AG09309 (cell line): Measurements from ENCODE around the gene VPS13C.
A peak's percentile ranks its signal among the peaks of the same experiment; 100 is the strongest.

Source experiments
- DNase-seq: peaks from one replicate; pipeline ENCODE4 v3.0.0-alpha.2; 2010; ENCODE audit warnings: low read depth
- H3K4me3 ChIP-seq: 2 replicates; pipeline ENCODE4 v1.5.1; 2011; ENCODE audit warnings: mild to moderate bottlenecking, low read depth, low read length, moderate library complexity; ENCODE audit not compliant: control insufficient read depth
- TF ChIP-seq, protein P1 (sequence below): IDR thresholded peaks from 2 replicates; pipeline ENCODE4 v1.5.1; 2011; ENCODE audit warnings: mild to moderate bottlenecking, low read depth, low read length, inconsistent platforms; ENCODE audit not compliant: insufficient read depth, control insufficient read depth; ENCODE audit errors: missing control alignments

Gene VPS13C

DNA sequence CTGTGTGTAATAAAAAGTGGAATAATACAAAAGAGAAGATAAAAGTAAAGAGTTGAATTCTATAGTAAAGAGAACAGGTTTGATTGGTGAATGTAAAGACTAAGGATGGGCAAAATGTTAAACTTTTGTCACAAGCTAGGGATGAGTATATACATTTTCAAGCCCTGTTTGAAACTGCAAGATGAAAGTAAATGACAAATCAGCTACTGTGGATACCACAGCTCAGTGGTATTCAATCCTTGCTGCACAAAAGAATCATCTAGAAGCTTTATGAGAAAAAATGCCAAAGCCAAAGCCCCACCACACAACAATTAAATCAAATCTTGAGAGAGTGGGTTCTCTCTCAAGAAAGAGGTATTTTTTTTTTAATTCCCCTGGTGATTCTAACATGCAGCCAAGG lies 67.7 kb downstream of the VPS13C start:
- DNase-seq = no peak
- H3K4me3 ChIP-seq = no peak overlapping the region
- TF ChIP-seq, protein P1, sequence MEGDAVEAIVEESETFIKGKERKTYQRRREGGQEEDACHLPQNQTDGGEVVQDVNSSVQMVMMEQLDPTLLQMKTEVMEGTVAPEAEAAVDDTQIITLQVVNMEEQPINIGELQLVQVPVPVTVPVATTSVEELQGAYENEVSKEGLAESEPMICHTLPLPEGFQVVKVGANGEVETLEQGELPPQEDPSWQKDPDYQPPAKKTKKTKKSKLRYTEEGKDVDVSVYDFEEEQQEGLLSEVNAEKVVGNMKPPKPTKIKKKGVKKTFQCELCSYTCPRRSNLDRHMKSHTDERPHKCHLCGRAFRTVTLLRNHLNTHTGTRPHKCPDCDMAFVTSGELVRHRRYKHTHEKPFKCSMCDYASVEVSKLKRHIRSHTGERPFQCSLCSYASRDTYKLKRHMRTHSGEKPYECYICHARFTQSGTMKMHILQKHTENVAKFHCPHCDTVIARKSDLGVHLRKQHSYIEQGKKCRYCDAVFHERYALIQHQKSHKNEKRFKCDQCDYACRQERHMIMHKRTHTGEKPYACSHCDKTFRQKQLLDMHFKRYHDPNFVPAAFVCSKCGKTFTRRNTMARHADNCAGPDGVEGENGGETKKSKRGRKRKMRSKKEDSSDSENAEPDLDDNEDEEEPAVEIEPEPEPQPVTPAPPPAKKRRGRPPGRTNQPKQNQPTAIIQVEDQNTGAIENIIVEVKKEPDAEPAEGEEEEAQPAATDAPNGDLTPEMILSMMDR = no peak

DNA sequence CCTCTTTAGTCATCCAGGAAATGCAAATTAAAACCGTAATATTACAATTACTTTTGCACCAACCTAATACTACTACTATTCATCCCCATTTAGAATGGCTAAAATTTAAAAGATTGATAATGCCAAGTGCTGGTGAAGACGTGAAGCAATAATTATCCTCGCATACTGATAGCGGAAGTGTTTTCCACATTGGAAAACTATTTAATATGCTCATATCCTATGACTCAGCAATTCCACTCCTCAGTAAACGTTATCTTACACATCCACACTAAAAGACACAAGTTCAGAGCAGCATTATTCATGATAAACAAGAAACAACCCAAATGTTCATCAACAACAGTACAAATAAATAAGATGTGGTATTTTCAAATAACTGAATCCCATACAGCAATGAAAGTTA lies 70.6 kb downstream of the VPS13C start:
- DNase-seq = no peak
- TF ChIP-seq, protein P1 = no peak
- no peak overlapping the region for H3K4me3 ChIP-seq

DNA sequence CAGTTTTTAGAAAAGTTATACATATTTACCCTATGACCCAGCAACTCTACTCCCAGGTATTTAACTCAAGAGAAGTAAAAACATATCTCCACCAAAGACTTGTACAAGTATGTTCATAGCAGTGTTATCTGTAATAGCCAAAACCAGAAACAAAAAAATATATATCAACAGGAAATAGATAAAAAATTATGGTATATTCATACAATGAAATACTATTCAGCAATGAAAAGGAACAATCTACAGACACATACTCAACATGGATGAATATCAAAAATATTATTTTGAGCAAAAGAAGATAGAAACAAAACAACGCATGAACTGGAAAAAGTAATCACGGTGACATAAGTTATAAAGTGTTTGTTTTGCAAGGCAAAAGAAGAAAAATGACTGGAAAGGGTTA lies 72.4 kb downstream of the VPS13C start:
- H3K4me3 ChIP-seq = no peak overlapping the region
- no peak for DNase-seq
- TF ChIP-seq, protein P1 = no peak

DNA sequence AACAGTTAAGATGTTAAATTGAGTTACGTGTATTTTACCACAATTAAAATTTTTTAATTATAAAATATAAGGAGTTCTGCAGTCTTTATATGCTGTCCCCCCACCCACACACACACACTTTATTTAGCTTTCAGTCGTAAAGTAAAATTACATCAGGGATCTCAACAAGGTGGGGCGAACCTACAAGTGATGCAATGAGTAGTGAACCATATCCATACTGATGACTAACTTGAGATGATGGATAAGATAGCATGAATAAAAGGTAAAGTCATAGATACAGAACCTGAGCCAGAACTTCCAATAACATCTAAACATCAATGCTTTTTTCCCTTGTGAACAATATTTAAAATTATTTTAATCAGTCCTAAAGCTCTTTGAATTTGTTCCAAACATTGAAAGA lies 77.2 kb downstream of the VPS13C start:
- DNase-seq = no peak
- TF ChIP-seq, protein P1 = no peak
- H3K4me3 ChIP-seq = no peak overlapping the region

DNA sequence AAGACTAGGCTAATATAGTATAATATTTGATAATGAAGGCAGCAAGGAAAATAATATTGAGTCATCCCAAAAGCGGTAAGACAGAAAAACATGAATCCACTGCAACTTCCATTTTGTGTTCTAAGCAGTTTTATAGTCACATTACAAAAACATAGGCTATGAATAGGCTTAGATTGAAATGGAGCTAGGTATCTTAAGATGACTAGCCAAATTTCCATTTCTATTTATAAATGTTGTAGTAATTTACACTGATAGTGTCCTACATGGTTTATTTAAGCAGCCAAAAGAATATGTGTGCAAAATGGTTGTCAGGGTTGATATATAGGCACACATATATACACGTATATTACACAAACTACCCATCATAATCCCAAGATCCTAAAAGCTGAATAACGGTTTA lies 82.0 kb downstream of the VPS13C start:
- H3K4me3 ChIP-seq = no peak overlapping the region
- DNase-seq = no peak
- TF ChIP-seq, protein P1 = no peak

DNA sequence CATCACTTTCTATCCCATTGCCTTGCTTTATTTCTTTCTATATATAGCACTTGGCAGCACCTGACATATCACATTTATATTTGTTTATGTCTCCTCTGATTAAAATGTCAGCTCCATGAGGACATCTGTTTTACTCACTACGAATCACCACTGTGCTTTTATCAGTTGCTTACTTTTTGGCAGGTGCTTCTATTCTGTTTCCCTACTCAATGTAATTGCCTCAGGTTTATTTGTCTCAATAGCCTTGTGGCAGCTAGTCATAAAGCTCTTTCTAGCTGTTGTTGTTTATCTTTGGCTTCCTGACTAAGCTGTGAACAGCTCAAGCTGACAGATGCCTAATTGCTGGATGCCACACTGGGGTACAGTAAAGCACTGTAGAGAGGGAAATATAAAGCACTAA lies 85.5 kb downstream of the VPS13C start:
- TF ChIP-seq, protein P1 = no peak
- peak; percentile 1 for DNase-seq
- no peak overlapping the region for H3K4me3 ChIP-seq

DNA sequence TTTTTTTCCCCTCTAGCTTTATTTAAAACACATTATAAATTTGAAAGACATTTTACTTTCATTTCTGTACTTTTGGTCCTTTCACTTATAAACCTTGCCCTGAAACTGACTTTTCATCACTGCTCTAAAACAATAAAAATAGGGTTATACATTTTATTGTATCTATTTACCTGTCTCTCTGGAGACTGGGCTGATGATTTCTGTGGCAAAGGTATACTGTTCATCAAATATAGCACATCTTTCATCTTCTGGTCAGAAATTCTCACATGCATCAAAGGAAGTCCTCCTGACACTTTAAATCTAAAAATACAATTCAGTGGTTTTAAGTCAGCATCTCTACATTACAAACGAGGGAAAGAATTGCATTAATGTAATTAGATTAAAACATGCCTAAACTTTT lies 86.1 kb downstream of the VPS13C start:
- TF ChIP-seq, protein P1 = no peak
- no peak for DNase-seq
- no peak overlapping the region for H3K4me3 ChIP-seq
